Retina (tissue), 1 donor: ENCODE measurements around the gene LCN9.
A peak's percentile ranks its signal among the peaks of the same experiment; 100 is the strongest.

Source experiments
- DNase-seq: peaks from one replicate; pipeline ENCODE4 v3.0.0-alpha.2; 2016

Gene LCN9

GRCh38 chr9:135700525-135700924 lies 37.4 kb downstream of the LCN9 start:
- no peak for DNase-seq

GRCh38 chr9:135701067-135701958 lies 38.2 kb downstream of the LCN9 start:
- no peak for DNase-seq

- DNase-seq = peak; percentile 93
Measured at GRCh38 chr9:135701959-135702721, 39.0 kb downstream of the LCN9 start, which contains the start of gene KCNT1. Gene KCNT1 (plus strand): TSS chr9:135702185. CDS start chr9:135702259, 74 bp downstream.

GRCh38 chr9:135703726-135704125 lies 40.6 kb downstream of the LCN9 start:
- no peak for DNase-seq

GRCh38 chr9:135704483-135704882 lies 41.4 kb downstream of the LCN9 start:
- DNase-seq = no peak

- no peak for DNase-seq
Measured at GRCh38 chr9:135705376-135705775, 42.3 kb downstream of the LCN9 start.

- no peak for DNase-seq
Measured at GRCh38 chr9:135706288-135706687, 43.2 kb downstream of the LCN9 start.

- no peak for DNase-seq
Measured at GRCh38 chr9:135707252-135708138, 44.4 kb downstream of the LCN9 start.

- no peak for DNase-seq
Measured at GRCh38 chr9:135708164-135708563, 45.1 kb downstream of the LCN9 start.

- DNase-seq = no peak
Measured at GRCh38 chr9:135711391-135711790, 48.3 kb downstream of the LCN9 start.

GRCh38 chr9:135711881-135712280 lies 48.8 kb downstream of the LCN9 start:
- DNase-seq = peak; percentile 2

GRCh38 chr9:135712613-135713295 lies 49.6 kb downstream of the LCN9 start:
- peak; percentile 11 for DNase-seq

GRCh38 chr9:135714242-135715055 lies 51.3 kb downstream of the LCN9 start:
- peak; percentile 53 for DNase-seq

GRCh38 chr9:135715056-135715595 lies 52.0 kb downstream of the LCN9 start:
- DNase-seq = no peak

GRCh38 chr9:135716045-135716444 lies 52.9 kb downstream of the LCN9 start:
- no peak for DNase-seq
